Dendritic cell treated with granulocyte-macrophage colony-stimulating factor and Interleukin-4, amounts not matched to agents 40 ng/mL and 50 ng/mL, for 4 days (primary cell): ENCODE measurements around the gene PI4KA.

Experiments used
- H3K27ac Mint-ChIP-seq: one replicate; pipeline ENCODE4 v1.8.0; 2022; ENCODE audit warnings: mild to moderate bottlenecking, mixed read lengths
- H3K27me3 Mint-ChIP-seq: one replicate; pipeline ENCODE4 v1.8.0; 2022; ENCODE audit warnings: mild to moderate bottlenecking, mixed read lengths
- H3K36me3 Mint-ChIP-seq: one replicate; pipeline ENCODE4 v1.8.0; 2022; ENCODE audit warnings: low read depth, mixed read lengths
- H3K4me1 Mint-ChIP-seq: one replicate; pipeline ENCODE4 v1.8.0; 2022; ENCODE audit warnings: low read depth, mixed read lengths
- H3K4me3 Mint-ChIP-seq: one replicate; pipeline ENCODE4 v1.8.0; 2022; ENCODE audit warnings: mild to moderate bottlenecking, moderate library complexity, mixed read lengths
- H3K9me3 Mint-ChIP-seq: one replicate; pipeline ENCODE4 v1.8.0; 2022; ENCODE audit warnings: mixed read lengths
- intact Hi-C: fragments of 100-400 bp; cut with micrococcal nuclease; formaldehyde crosslinking; loops from one replicate; pipeline ENCODE4 v1.15.0; 2022

Gene PI4KA

GRCh38 chr22:20889025-20889704, 30.6 kb upstream of the PI4KA start:
- Mint-ChIP-seq H3K4me1 (peaks cover 11% of the 10 kb centered on the region), H3K36me3 (peaks cover 59% of the 10 kb centered on the region), H3K9me3 (no peaks in the 10 kb centered on the region), H3K27ac (no peak overlapping the region), H3K4me3 (no peak overlapping the region), H3K27me3 (no peaks in the 10 kb centered on the region)
- intact Hi-C loops = loop anchor here (5.0 to 10.0 kb wide), 2 partner anchors 68 to 116 kb away; partner anchors contain the start of gene THAP7

GRCh38 chr22:20887375-20887774, 28.8 kb upstream of the PI4KA start:
- Mint-ChIP-seq H3K27me3 (no peaks in the 10 kb centered on the region), H3K27ac (no peak overlapping the region), H3K4me3 (no peak overlapping the region), H3K4me1 (peaks cover 11% of the 10 kb centered on the region), H3K36me3 (peaks cover 77% of the 10 kb centered on the region), H3K9me3 (no peaks in the 10 kb centered on the region)
- intact Hi-C loops = loop anchor here (5.0 to 10.0 kb wide), 2 partner anchors 70 to 117 kb away; partner anchors contain the start of gene THAP7

GRCh38 chr22:20885557-20886323, 27.1 kb upstream of the PI4KA start:
- Mint-ChIP-seq H3K27ac (peak overlapping the region; percentile 69), H3K4me3 (no peak overlapping the region), H3K9me3 (no peaks in the 10 kb centered on the region), H3K27me3 (no peaks in the 10 kb centered on the region), H3K4me1 (peaks cover 11% of the 10 kb centered on the region), H3K36me3 (peaks cover 93% of the 10 kb centered on the region)
- intact Hi-C loops = loop anchor here (2.0 to 10.0 kb wide), 3 partner anchors 31 to 119 kb away; partner anchors contain the start of genes CRKL and THAP7

DNA sequence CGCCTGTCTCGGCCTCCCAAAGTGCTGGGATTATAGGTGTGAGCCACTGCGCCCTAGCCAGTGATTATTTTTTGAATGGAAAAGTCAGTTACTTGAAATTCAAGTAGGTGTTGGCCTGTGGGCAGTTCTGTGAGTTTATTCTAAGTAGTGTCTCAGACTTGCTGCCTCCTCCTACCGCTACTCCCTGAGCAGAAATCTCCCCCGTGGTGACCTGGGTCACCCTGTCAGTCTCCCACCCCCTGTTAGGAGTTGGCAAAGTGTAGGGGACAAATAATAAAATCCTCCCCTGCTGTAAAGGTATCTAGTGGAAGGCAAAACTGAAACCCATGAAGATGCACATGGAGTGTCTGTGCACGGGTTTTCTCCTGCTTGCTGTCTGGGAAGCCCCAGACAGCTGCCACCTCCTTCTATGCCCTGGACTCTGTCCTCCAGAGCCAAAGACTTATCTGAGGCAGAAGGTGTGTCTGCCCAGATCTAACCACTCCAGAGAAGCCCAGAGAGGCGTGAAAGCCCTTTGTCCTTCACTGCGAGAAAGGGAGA, 26.5 kb upstream of the PI4KA start:
- H3K27ac Mint-ChIP-seq = peak overlapping the region; percentile 69
- no peaks in the 10 kb centered on the region for H3K9me3 Mint-ChIP-seq
- intact Hi-C loops = loop anchor here (2.0 to 10.0 kb wide), 3 partner anchors 32 to 120 kb away; partner anchors contain the start of genes CRKL and THAP7
- H3K36me3 Mint-ChIP-seq = peaks cover 95% of the 10 kb centered on the region
- H3K4me1 Mint-ChIP-seq = peaks cover 11% of the 10 kb centered on the region
- no peak overlapping the region for H3K4me3 Mint-ChIP-seq
- no peaks in the 10 kb centered on the region for H3K27me3 Mint-ChIP-seq

- H3K4me1 Mint-ChIP-seq = peaks cover 11% of the 10 kb centered on the region
- H3K36me3 Mint-ChIP-seq = peaks cover 90% of the 10 kb centered on the region
- H3K27ac Mint-ChIP-seq = no peak overlapping the region
- no peaks in the 10 kb centered on the region for H3K27me3 Mint-ChIP-seq
- H3K4me3 Mint-ChIP-seq = no peak overlapping the region
- intact Hi-C loops = loop anchor here (2.0 to 10.0 kb wide), 2 partner anchors 32 to 120 kb away; partner anchors contain the start of genes CRKL and THAP7
- no peaks in the 10 kb centered on the region for H3K9me3 Mint-ChIP-seq
Observed at GRCh38 chr22:20884454-20884853, 25.8 kb upstream of the PI4KA start.

- Mint-ChIP-seq H3K9me3 (no peaks in the 10 kb centered on the region), H3K27ac (no peak overlapping the region), H3K36me3 (peaks cover 85% of the 10 kb centered on the region), H3K4me3 (no peak overlapping the region), H3K4me1 (peaks cover 11% of the 10 kb centered on the region), H3K27me3 (no peaks in the 10 kb centered on the region)
- intact Hi-C loops = loop anchor here (10.0 kb wide), 1 partner anchor 122 kb away; the partner anchor contains the start of gene THAP7
Observed at GRCh38 chr22:20882855-20883254, 24.2 kb upstream of the PI4KA start.

DNA sequence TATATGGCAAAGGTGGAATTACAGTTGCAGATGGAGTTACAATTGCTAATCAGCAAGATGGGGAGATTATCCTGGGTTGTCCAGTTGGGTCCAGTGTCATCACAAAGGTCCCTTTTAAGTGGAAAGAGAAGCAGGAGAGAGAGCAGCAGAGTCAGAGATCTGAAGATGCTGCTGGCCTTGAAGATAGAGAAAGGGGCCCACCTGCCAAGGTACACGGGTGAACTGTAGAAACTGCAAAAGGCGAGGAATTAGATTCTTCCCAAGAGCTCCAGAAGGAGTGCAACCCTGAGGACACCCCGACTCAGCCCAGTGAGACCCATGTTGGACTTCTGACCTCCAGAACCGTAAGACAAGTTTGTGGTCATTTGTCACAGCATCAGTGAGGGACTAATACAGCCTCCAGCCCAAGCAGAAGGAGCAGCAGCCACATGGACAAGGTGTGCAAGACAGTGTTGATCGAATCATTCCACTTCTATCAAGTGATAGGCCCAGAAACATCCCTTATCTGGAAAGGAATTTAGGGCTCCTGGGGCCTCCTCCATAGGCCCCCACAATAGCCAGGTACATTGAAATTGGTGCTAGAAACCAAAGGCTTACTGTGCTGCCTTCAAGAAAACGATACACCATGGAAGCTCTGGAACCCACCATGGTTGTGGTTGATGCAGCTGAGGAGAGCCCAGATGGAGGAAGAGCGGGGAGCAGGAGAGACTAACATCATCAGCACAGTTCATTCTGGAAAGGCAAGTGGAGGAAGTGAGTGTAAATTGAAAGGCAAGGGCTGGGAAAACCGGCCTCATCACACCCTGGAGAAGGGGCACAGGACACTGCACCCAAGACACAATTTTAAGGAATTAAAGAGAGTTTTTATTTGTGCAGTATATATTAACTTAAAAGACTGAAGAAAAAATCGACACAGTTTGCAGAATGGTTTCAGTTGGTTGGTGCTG, 23.5 kb upstream of the PI4KA start:
- Mint-ChIP-seq H3K9me3 (no peaks in the 10 kb centered on the region), H3K4me3 (no peak overlapping the region), H3K4me1 (peaks cover 11% of the 10 kb centered on the region), H3K27me3 (no peaks in the 10 kb centered on the region), H3K27ac (no peak overlapping the region), H3K36me3 (peaks cover 85% of the 10 kb centered on the region)
- intact Hi-C loops = loop anchor here (10.0 kb wide), 1 partner anchor 123 kb away; the partner anchor contains the start of gene THAP7

GRCh38 chr22:20881231-20881630, 22.6 kb upstream of the PI4KA start:
- intact Hi-C loops = loop anchor here (10.0 kb wide), 1 partner anchor 124 kb away; the partner anchor contains the start of gene THAP7
- Mint-ChIP-seq H3K4me3 (no peak overlapping the region), H3K27ac (no peak overlapping the region), H3K36me3 (peaks cover 90% of the 10 kb centered on the region), H3K9me3 (no peaks in the 10 kb centered on the region), H3K27me3 (no peaks in the 10 kb centered on the region), H3K4me1 (peaks cover 11% of the 10 kb centered on the region)

GRCh38 chr22:20877715-20878114, 19.1 kb upstream of the PI4KA start:
- H3K9me3 Mint-ChIP-seq = no peaks in the 10 kb centered on the region
- no peak overlapping the region for H3K27ac Mint-ChIP-seq
- H3K4me1 Mint-ChIP-seq = no peaks in the 10 kb centered on the region
- intact Hi-C loops = no loop called here
- H3K27me3 Mint-ChIP-seq = no peaks in the 10 kb centered on the region
- no peak overlapping the region for H3K4me3 Mint-ChIP-seq
- peaks cover 90% of the 10 kb centered on the region for H3K36me3 Mint-ChIP-seq

DNA sequence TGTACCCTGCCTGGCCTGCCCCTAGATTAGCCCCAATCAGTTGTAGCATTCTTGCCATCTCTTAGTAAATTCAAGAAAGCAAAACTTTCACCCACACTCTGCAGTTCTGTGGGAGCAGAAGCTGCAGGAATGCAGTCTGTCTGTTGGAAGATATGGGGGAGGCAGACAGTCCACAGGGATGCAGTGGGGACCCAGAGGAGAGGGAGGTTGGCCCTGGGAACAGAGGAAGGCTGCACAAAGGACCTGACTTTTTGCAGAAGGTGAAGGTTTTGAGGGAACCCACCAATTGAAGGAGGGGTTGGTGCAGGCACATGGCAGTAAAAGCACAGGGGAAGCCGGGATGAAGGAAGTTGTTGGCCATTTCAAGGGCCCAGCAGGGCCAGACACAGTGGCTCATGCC, 16.7 kb upstream of the PI4KA start:
- Mint-ChIP-seq H3K27ac (no peak overlapping the region), H3K36me3 (peaks cover 90% of the 10 kb centered on the region), H3K4me1 (no peaks in the 10 kb centered on the region), H3K27me3 (no peaks in the 10 kb centered on the region), H3K4me3 (no peak overlapping the region), H3K9me3 (no peaks in the 10 kb centered on the region)
- intact Hi-C loops = no loop called here

GRCh38 chr22:20873214-20873613, 14.6 kb upstream of the PI4KA start:
- H3K27ac Mint-ChIP-seq = no peak overlapping the region
- no peaks in the 10 kb centered on the region for H3K27me3 Mint-ChIP-seq
- H3K4me1 Mint-ChIP-seq = peaks cover 11% of the 10 kb centered on the region
- intact Hi-C loops = no loop called here
- H3K9me3 Mint-ChIP-seq = no peaks in the 10 kb centered on the region
- H3K36me3 Mint-ChIP-seq = peaks cover 100% of the 10 kb centered on the region
- H3K4me3 Mint-ChIP-seq = no peak overlapping the region

DNA sequence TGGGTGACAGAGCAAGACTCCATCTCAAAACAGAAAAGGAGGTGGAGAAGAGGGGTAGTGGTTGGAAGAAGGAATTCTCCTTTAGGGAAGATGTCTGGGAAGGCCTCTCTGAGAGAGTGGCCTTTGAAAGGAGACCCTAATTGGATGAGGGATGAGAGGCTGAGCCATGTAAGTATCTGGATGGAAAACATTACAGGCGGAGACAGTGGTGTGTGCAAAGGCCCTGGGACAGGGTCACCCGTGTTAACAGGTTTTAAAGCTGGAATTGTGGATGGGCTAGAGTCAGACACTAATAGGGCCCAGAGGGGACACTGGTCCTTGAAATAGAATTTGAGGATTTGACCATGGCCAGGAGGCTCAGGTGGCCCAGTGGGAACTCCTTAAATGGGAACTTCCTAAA, 10.6 kb upstream of the PI4KA start:
- H3K36me3 Mint-ChIP-seq = peaks cover 66% of the 10 kb centered on the region
- intact Hi-C loops = loop anchor here (10.0 kb wide), 1 partner anchor 64 kb away; no protein-coding TSS in a partner anchor
- H3K27ac Mint-ChIP-seq = peak overlapping the region; percentile 42
- no peaks in the 10 kb centered on the region for H3K27me3 Mint-ChIP-seq
- peaks cover 46% of the 10 kb centered on the region for H3K4me1 Mint-ChIP-seq
- H3K4me3 Mint-ChIP-seq = no peak overlapping the region
- H3K9me3 Mint-ChIP-seq = no peaks in the 10 kb centered on the region
